Left lobe of liver (tissue), 2 donors: Measurements from ENCODE around the gene EXOC4. TPM values are rescaled to one million over a fixed set of nuclear protein-coding genes. Genes with fewer than 3 reads are reported as not detected.
A peak's percentile ranks its signal among the peaks of the same experiment; 100 is the strongest.
"Not testable (repeated sequence)": the region's sequence is repeated elsewhere in the genome, so short reads cannot be mapped to it uniquely, and the experiment has no call there.

Source experiments
- ATAC-seq: fragments of 200-7000 bp; cut with Tn5 transposase; one replicate; pipeline ENCODE4 v1.9.1; 2020; ENCODE audit warnings: mild to moderate bottlenecking, moderate library complexity
- DNase-seq: peaks from one replicate; pipeline ENCODE4 v3.0.0-alpha.2; 2020; ENCODE audit warnings: low spot score
- total RNA-seq: library from RNA; stranded (reverse); gene quantifications from one replicate; pipeline ENCODE4 v1.2.1, GENCODE V29; 2021
- donor health status: DM: no; HTN: no; CAD: no; lungs with moderate emphysema.
- donor health status: DM: no; HTN: yes; CAD: no.

The EXOC4 gene
- total RNA-seq, 1 donor from 2014 or later: 23.1 TPM

- ATAC-seq (peak; percentile 44), DNase-seq (no peak)
These were observed 22.1 kb downstream of the EXOC4 start for GRCh38 chr7:133275008-133275407.

GRCh38 chr7:133275446-133276095 is 22.7 kb downstream of the EXOC4 start:
- DNase-seq: no peak
- ATAC-seq: no peak

- DNase-seq, ATAC-seq: not testable (repeated sequence)
These were observed 26.1 kb downstream of the EXOC4 start for GRCh38 chr7:133278975-133279374.

GRCh38 chr7:133282094-133282493 is 29.2 kb downstream of the EXOC4 start:
- DNase-seq (no peak), ATAC-seq (no peak)

GRCh38 chr7:133284092-133284491 is 31.2 kb downstream of the EXOC4 start:
- DNase-seq (no peak), ATAC-seq (peak; percentile 19)

GRCh38 chr7:133288970-133289369 is 36.1 kb downstream of the EXOC4 start:
- no peak for ATAC-seq

GRCh38 chr7:133290041-133290440 is 37.2 kb downstream of the EXOC4 start:
- ATAC-seq (no peak), DNase-seq (no peak)

More at GRCh38 chr7:133288970-133289369, 36.1 kb downstream of the EXOC4 start:
- no peak for DNase-seq

- ATAC-seq (no peak), DNase-seq (no peak)
These were observed 37.9 kb downstream of the EXOC4 start for GRCh38 chr7:133290676-133291333.

GRCh38 chr7:133292631-133293030 is 39.8 kb downstream of the EXOC4 start:
- DNase-seq (no peak), ATAC-seq (no peak)

GRCh38 chr7:133293384-133294160 is 40.7 kb downstream of the EXOC4 start:
- no peak for DNase-seq
- ATAC-seq: no peak

- ATAC-seq: no peak
- DNase-seq: no peak
These were observed 41.4 kb downstream of the EXOC4 start for GRCh38 chr7:133294234-133294633.

GRCh38 chr7:133295484-133295883 is 42.6 kb downstream of the EXOC4 start:
- DNase-seq (no peak), ATAC-seq (no peak)

- DNase-seq (no peak), ATAC-seq (no peak)
These were observed 44.2 kb downstream of the EXOC4 start for GRCh38 chr7:133297093-133297492.

- ATAC-seq: no peak
These were observed 45.2 kb downstream of the EXOC4 start for GRCh38 chr7:133298080-133298479.

GRCh38 chr7:133299676-133300075 is 46.8 kb downstream of the EXOC4 start:
- DNase-seq: no peak
- ATAC-seq: no peak

More at GRCh38 chr7:133298080-133298479, 45.2 kb downstream of the EXOC4 start:
- no peak for DNase-seq

- no peak for ATAC-seq
- no peak for DNase-seq
These were observed 47.2 kb downstream of the EXOC4 start for GRCh38 chr7:133300088-133300487.

- DNase-seq: no peak
- ATAC-seq: no peak
These were observed 47.9 kb downstream of the EXOC4 start for GRCh38 chr7:133300811-133301210.

GRCh38 chr7:133301444-133301843 is 48.6 kb downstream of the EXOC4 start:
- DNase-seq (no peak), ATAC-seq (no peak)

GRCh38 chr7:133303372-133303771 is 50.5 kb downstream of the EXOC4 start:
- no peak for DNase-seq
- no peak for ATAC-seq

GRCh38 chr7:133303931-133304330 is 51.1 kb downstream of the EXOC4 start:
- ATAC-seq (no peak), DNase-seq (no peak)

- ATAC-seq (no peak), DNase-seq (no peak)
These were observed 56.5 kb downstream of the EXOC4 start for GRCh38 chr7:133309333-133309732.
